Stomach (tissue), 9 donors: ENCODE data around the gene EDIL3. TPM values are rescaled to one million over a fixed set of nuclear protein-coding genes. Genes with fewer than 3 reads are reported as not detected.

Experiments
- DNase-seq, 2 donors: peaks; one replicate each; pipeline versions ENCODE4 v3.0.0 to v3.0.0-alpha.2; 2013 to 2019
- H3K27ac ChIP-seq, 5 donors: fragments of 200-600 bp in 4 of 5; sonication (generic) in 4 of 5; one replicate each; pipeline ENCODE4 v1.5.1; 2013 to 2019; ENCODE audit warnings: mild to moderate bottlenecking in 1 of 5, moderate library complexity in 1 of 5
- H3K27me3 ChIP-seq, 3 donors: fragments of 200-600 bp; sonication (generic); one replicate each; pipeline ENCODE4 v1.5.1; 2017 to 2019; ENCODE audit warnings: mixed run types in 1 of 3
- H3K36me3 ChIP-seq, 4 donors: fragments of 200-600 bp; sonication (generic); 1 replicate in 3 of 4; 2 replicates in 1 of 4; pipeline ENCODE4 v1.5.1; 2016 to 2019
- H3K4me1 ChIP-seq, 4 donors: fragments of 200-600 bp; sonication (generic); one replicate each; pipeline ENCODE4 v1.5.1; 2016 to 2019
- H3K4me3 ChIP-seq, 4 donors: fragments of 200-600 bp; sonication (generic) in 3 of 4; one replicate each; pipeline ENCODE4 v1.5.1; 2016 to 2019; ENCODE audit warnings: mild to moderate bottlenecking in 1 of 4
- H3K9me3 ChIP-seq, 4 donors: fragments of 200-600 bp; sonication (generic); one replicate each; pipeline ENCODE4 v1.5.1; 2016 to 2019
- EP300 ChIP-seq: sonication (generic); formaldehyde crosslinking; IDR thresholded peaks from one replicate; pipeline ENCODE4 v1.6.1; 2017; ENCODE audit warnings: antibody characterized with exemption
- POLR2A ChIP-seq, 4 donors: fragments of 450-650 bp; IDR thresholded peaks; one replicate each; pipeline ENCODE4 v1.6.1; 2016; ENCODE audit warnings: antibody characterized with exemption in 4 of 4, control low read depth in 2 of 4, mild to moderate bottlenecking in 1 of 4, moderate library complexity in 1 of 4
- POLR2AphosphoS5 ChIP-seq, 3 donors: sonication (generic); formaldehyde crosslinking; IDR thresholded peaks; one replicate each; pipeline ENCODE4 v1.6.1; 2016; ENCODE audit warnings: antibody characterized with exemption in 3 of 3
- WGBS, 5 donors: extraction: QIAGEN DNeasy Blood & Tissue Kit in 3 of 5; methylation state at CpG; one replicate each; pipeline versions ENCODE4 v1.1.5 to v1.1.7; 2013 to 2018; 5-methylcytosine and 5-hydroxymethylcytosine counted together
- intact Hi-C: fragments of 100-400 bp; cut with DNase I; formaldehyde crosslinking; loops from one replicate; pipeline ENCODE4 v1.15.1; 2023; ENCODE audit warnings: low total_unique reads
- polyA plus RNA-seq, 3 donors: library from polyadenylated mRNA; stranded (reverse); fragments of 200-250 nt; gene quantifications; one replicate each; pipeline ENCODE4 v1.2.3, GENCODE V29; 2013
- total RNA-seq, 5 donors: library from RNA; depleted of rRNA; stranded (reverse); fragments of >200 nt; gene quantifications; one replicate each; pipeline versions ENCODE4 v1.1.0 to v1.2.3, GENCODE V29; 2014 to 2016
- TF ChIP-seq, protein P1 (sequence below), 7 experiments: fragments of 450-650 bp in 4 of 7; fragments of 200-600 bp in 3 of 7; sonication (generic) in 3 of 7; IDR thresholded peaks; one replicate each; pipeline ENCODE4 v1.5.1; 2016 to 2019; ENCODE audit warnings: antibody characterized with exemption in 7 of 7, control low read depth in 2 of 7, mild to moderate bottlenecking in 1 of 7
- donor health status: healthy with polysubstance abuse.
- donor health status: Bipolar disorder and iron deficiency.
- donor health status: healthy.

The EDIL3 gene
- total and polyA plus RNA-seq, 8 donors = 2.3 to 75.0 (median 14.4) TPM

- 38 to 55% (median 51%) methylated on average over 7 of the region's 7 CpGs for WGBS, 5 donors
- intact Hi-C loops = no loop called here
- Histone ChIP-seq H3K9me3 (no peaks in the 10 kb centered on the region), H3K4me3 (no peak overlapping the region), H3K27ac (no peak overlapping the region), H3K27me3 (no peaks in the 10 kb centered on the region), H3K4me1 (no peaks in the 10 kb centered on the region), H3K36me3 (no peaks in the 10 kb centered on the region)
- TF ChIP-seq EP300 (no peak), POLR2AphosphoS5 (IDR thresholded peaks at IDR 0.05) (no peak), POLR2A (IDR thresholded peaks at IDR 0.05) (no peak)
- TF ChIP-seq, protein P1, sequence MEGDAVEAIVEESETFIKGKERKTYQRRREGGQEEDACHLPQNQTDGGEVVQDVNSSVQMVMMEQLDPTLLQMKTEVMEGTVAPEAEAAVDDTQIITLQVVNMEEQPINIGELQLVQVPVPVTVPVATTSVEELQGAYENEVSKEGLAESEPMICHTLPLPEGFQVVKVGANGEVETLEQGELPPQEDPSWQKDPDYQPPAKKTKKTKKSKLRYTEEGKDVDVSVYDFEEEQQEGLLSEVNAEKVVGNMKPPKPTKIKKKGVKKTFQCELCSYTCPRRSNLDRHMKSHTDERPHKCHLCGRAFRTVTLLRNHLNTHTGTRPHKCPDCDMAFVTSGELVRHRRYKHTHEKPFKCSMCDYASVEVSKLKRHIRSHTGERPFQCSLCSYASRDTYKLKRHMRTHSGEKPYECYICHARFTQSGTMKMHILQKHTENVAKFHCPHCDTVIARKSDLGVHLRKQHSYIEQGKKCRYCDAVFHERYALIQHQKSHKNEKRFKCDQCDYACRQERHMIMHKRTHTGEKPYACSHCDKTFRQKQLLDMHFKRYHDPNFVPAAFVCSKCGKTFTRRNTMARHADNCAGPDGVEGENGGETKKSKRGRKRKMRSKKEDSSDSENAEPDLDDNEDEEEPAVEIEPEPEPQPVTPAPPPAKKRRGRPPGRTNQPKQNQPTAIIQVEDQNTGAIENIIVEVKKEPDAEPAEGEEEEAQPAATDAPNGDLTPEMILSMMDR (IDR thresholded peaks at IDR 0.05) = no peak
- DNase-seq = no peak
Observed at GRCh38 chr5:83973925-83974815, 410.5 kb downstream of the EDIL3 start.

DNA sequence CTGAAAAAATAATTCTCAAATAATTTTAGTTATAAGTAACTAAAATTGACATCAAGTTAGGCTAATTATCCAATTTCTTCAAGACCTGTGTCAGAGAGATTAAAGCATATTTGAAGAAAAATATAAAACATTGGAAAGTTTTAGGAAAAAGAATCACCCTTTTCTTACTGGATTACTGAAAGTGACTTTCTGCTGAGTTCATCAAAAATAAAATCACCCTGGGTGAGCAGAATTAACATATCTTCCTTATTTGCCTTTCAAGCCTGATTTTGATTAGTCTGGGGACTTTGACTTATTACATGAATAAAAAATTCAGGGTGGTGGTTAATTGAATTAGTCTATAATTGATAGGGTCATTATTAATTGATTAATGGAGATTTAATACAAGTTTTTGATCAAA is 411.8 kb downstream of the EDIL3 start:
- no peak for TF ChIP-seq EP300
- TF ChIP-seq, protein P1 (IDR thresholded peaks at IDR 0.05) = no peak
- TF ChIP-seq POLR2AphosphoS5 (IDR thresholded peaks at IDR 0.05) = no peak
- no peak for TF ChIP-seq POLR2A (IDR thresholded peaks at IDR 0.05)
- no peaks in the 10 kb centered on the region for H3K4me1 ChIP-seq
- no peak overlapping the region for H3K27ac ChIP-seq
- intact Hi-C loops = no loop called here
- no peak overlapping the region for H3K4me3 ChIP-seq
- H3K9me3 ChIP-seq = no peaks in the 10 kb centered on the region
- DNase-seq = no peak
- H3K27me3 ChIP-seq = no peaks in the 10 kb centered on the region
- H3K36me3 ChIP-seq = no peaks in the 10 kb centered on the region

- no peak overlapping the region for H3K4me3 ChIP-seq
- intact Hi-C loops = no loop called here
- no peak for TF ChIP-seq POLR2AphosphoS5 (IDR thresholded peaks at IDR 0.05)
- no peak for TF ChIP-seq EP300
- TF ChIP-seq, protein P1 (IDR thresholded peaks at IDR 0.05) = no peak
- TF ChIP-seq POLR2A (IDR thresholded peaks at IDR 0.05) = no peak
Observed at GRCh38 chr5:83972236-83972635, 412.4 kb downstream of the EDIL3 start.

GRCh38 chr5:83967417-83967816 is 417.3 kb downstream of the EDIL3 start:
- H3K9me3 ChIP-seq = no peaks in the 10 kb centered on the region
- intact Hi-C loops = no loop called here
- DNase-seq = no peak
- no peaks in the 10 kb centered on the region for H3K27me3 ChIP-seq
- no peak overlapping the region for H3K4me3 ChIP-seq
- no peaks in the 10 kb centered on the region for H3K4me1 ChIP-seq
- WGBS, 5 donors = 40 to 57% (median 44%) methylated on average over 1 of the region's 1 CpG
- H3K36me3 ChIP-seq = no peaks in the 10 kb centered on the region
- no peak overlapping the region for H3K27ac ChIP-seq
- TF ChIP-seq, protein P1 (IDR thresholded peaks at IDR 0.05) = no peak

More at GRCh38 chr5:83972236-83972635, 412.4 kb downstream of the EDIL3 start:
- H3K27me3 ChIP-seq = no peaks in the 10 kb centered on the region
- no peak overlapping the region for H3K27ac ChIP-seq
- no peaks in the 10 kb centered on the region for H3K9me3 ChIP-seq
- no peaks in the 10 kb centered on the region for H3K36me3 ChIP-seq
- H3K4me1 ChIP-seq = no peaks in the 10 kb centered on the region
- peak in 1 of 2 donors; percentile 4 for DNase-seq
